Neutrophil (primary cell): ENCODE results near the gene GABRA4.

Source experiments
- H3K27ac ChIP-seq: fragments of 200-600 bp; sonication (generic); 2 replicates; pipeline ENCODE4 v1.5.1; 2016; ENCODE audit warnings: mild to moderate bottlenecking, moderate library complexity
- H3K27me3 ChIP-seq: fragments of 200-600 bp; sonication (generic); 2 replicates; pipeline ENCODE4 v1.6.0; 2016; ENCODE audit warnings: mild to moderate bottlenecking
- H3K36me3 ChIP-seq: fragments of 200-600 bp; sonication (generic); 2 replicates; pipeline ENCODE4 v1.5.1; 2017
- H3K4me1 ChIP-seq, 2 experiments: fragments of 200-600 bp in 1 of 2; sonication (generic) in 1 of 2; 1 replicate in 1 of 2; 2 replicates in 1 of 2; pipeline versions ENCODE4 v1.5.1 to v1.6.1; 2013 to 2016; ENCODE audit warnings: low read depth in 1 of 2, low read length in 1 of 2, mild to moderate bottlenecking in 1 of 2, moderate library complexity in 1 of 2; ENCODE audit not compliant: control insufficient read depth in 1 of 2, insufficient read depth in 1 of 2
- H3K4me3 ChIP-seq, 2 experiments: fragments of 200-600 bp in 1 of 2; sonication (generic) in 1 of 2; 1 replicate in 1 of 2; 2 replicates in 1 of 2; pipeline ENCODE4 v1.5.1; 2013 to 2016; ENCODE audit warnings: low read depth in 1 of 2, low read length in 1 of 2, mild to moderate bottlenecking in 1 of 2, moderate library complexity in 1 of 2
- H3K9me3 ChIP-seq: fragments of 200-600 bp; sonication (generic); 2 replicates; pipeline ENCODE4 v1.5.1; 2016
- CTCF ChIP-seq: fragments of 200-600 bp; sonication (generic); IDR thresholded peaks from 2 replicates; pipeline ENCODE4 v1.5.1; 2016; ENCODE audit warnings: antibody characterized with exemption

GABRA4 gene

GRCh38 chr4:46931981-46932380 is 61.4 kb downstream of the GABRA4 start:
- H3K27me3 ChIP-seq: peaks cover 12% of the 10 kb centered on the region
- no peak overlapping the region for H3K27ac ChIP-seq
- TF ChIP-seq CTCF: no peak
- no peaks in the 10 kb centered on the region for H3K9me3 ChIP-seq
- no peaks in the 10 kb centered on the region for H3K4me1 ChIP-seq
- H3K36me3 ChIP-seq: no peaks in the 10 kb centered on the region
- H3K4me3 ChIP-seq: no peak overlapping the region

GRCh38 chr4:46930891-46931290 is 62.5 kb downstream of the GABRA4 start:
- no peak overlapping the region for H3K4me3 ChIP-seq
- no peak for TF ChIP-seq CTCF
- H3K27me3 ChIP-seq: peaks cover 12% of the 10 kb centered on the region
- H3K9me3 ChIP-seq: no peaks in the 10 kb centered on the region
- H3K36me3 ChIP-seq: no peaks in the 10 kb centered on the region
- no peaks in the 10 kb centered on the region for H3K4me1 ChIP-seq
- no peak overlapping the region for H3K27ac ChIP-seq

GRCh38 chr4:46927201-46927600 is 66.2 kb downstream of the GABRA4 start:
- Histone ChIP-seq H3K4me3 (no peak overlapping the region), H3K36me3 (no peaks in the 10 kb centered on the region), H3K27ac (no peak overlapping the region), H3K4me1 (no peaks in the 10 kb centered on the region), H3K27me3 (peaks cover 12% of the 10 kb centered on the region), H3K9me3 (no peaks in the 10 kb centered on the region)
- no peak for TF ChIP-seq CTCF

- Histone ChIP-seq H3K9me3 (no peaks in the 10 kb centered on the region), H3K4me1 (no peaks in the 10 kb centered on the region), H3K4me3 (no peak overlapping the region), H3K36me3 (no peaks in the 10 kb centered on the region), H3K27me3 (peaks cover 12% of the 10 kb centered on the region), H3K27ac (no peak overlapping the region)
- TF ChIP-seq CTCF: no peak
These were observed 68.4 kb downstream of the GABRA4 start for GRCh38 chr4:46924789-46925529.

- Histone ChIP-seq H3K27me3 (no peaks in the 10 kb centered on the region), H3K4me1 (no peaks in the 10 kb centered on the region), H3K9me3 (no peaks in the 10 kb centered on the region), H3K27ac (no peak overlapping the region), H3K4me3 (no peak overlapping the region), H3K36me3 (no peaks in the 10 kb centered on the region)
- no peak for TF ChIP-seq CTCF
These were observed 71.2 kb downstream of the GABRA4 start for GRCh38 chr4:46922205-46922604.
